SK-N-MC (cell line): ENCODE results near the gene HP1BP3.

Experiments used
- EZH2 ChIP-seq: fragments of 200-600 bp; sonication (generic); IDR thresholded peaks from one replicate; pipeline ENCODE4 v1.6.1; 2017; ENCODE audit warnings: antibody characterized with exemption
- POLR2AphosphoS5 ChIP-seq: IDR thresholded peaks from 2 replicates; pipeline ENCODE4 v1.6.1; 2012; ENCODE audit warnings: mild to moderate bottlenecking, low read depth, low read length, borderline replicate concordance

DNA sequence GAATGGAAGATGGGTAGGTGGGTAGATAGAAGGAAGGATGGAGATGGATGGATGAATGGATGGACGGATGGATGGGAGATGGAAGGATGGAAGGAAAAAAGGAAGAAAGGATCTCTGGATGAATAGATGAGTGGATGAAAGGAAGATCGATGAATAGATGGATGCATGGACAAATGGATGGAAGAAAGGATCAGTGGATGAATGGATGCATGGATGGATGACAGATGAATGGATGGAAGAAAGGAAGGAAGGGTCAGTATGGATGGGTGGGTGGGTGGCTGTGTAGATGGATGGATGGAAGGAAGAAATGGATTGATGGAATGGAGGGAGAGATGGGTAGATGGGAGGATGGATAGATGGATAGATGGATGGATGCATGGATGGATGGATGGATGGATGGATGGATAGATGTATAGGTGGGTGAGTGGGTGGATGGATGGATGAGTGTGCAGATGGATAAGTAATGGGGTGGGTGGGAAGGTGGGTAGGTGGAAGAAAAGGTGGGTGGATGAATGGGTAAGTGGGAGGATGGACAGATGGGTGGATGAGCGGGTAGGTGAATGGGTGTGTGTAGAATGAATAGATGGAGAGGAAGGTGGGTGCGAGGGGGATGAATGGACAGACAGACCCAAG, 83.9 kb downstream of the HP1BP3 start:
- TF ChIP-seq EZH2 (no peak), POLR2AphosphoS5 (no peak)
